Measurements from ENCODE around the gene COMP.

COMP gene

GRCh38 chr19:18745931-18746330 lies 45.2 kb downstream of the COMP start:
- no peak overlapping the region for H3K27ac ChIP-seq (ENCODE audit: low read length)
- no peak overlapping the region for H3K9ac ChIP-seq (ENCODE audit: low read length)
- H3K4me3 ChIP-seq (ENCODE audit: low read length): no peak overlapping the region
- peaks cover 9% of the 10 kb centered on the region for H3K4me1 ChIP-seq (ENCODE audit: control insufficient read depth, low read depth, low read length)
- H3K9me3 ChIP-seq (ENCODE audit: control insufficient read depth, low read depth, low read length): no peaks in the 10 kb centered on the region
- H3K27me3 ChIP-seq (ENCODE audit: control insufficient read depth, insufficient read depth, low read length): no peaks in the 10 kb centered on the region
- H3K36me3 ChIP-seq (ENCODE audit: control insufficient read depth, low read depth, low read length): no peaks in the 10 kb centered on the region

- H3K9ac ChIP-seq (ENCODE audit: low read length): no peak overlapping the region
- no peaks in the 10 kb centered on the region for H3K36me3 ChIP-seq (ENCODE audit: control insufficient read depth, low read depth, low read length)
- H3K27ac ChIP-seq (ENCODE audit: low read length): no peak overlapping the region
- no peaks in the 10 kb centered on the region for H3K9me3 ChIP-seq (ENCODE audit: control insufficient read depth, low read depth, low read length)
- no peaks in the 10 kb centered on the region for H3K27me3 ChIP-seq (ENCODE audit: control insufficient read depth, insufficient read depth, low read length)
- no peak overlapping the region for H3K4me3 ChIP-seq (ENCODE audit: low read length)
- peaks cover 9% of the 10 kb centered on the region for H3K4me1 ChIP-seq (ENCODE audit: control insufficient read depth, low read depth, low read length)
Observed at GRCh38 chr19:18745012-18745735, 45.9 kb downstream of the COMP start.

GRCh38 chr19:18743784-18744418 lies 47.2 kb downstream of the COMP start:
- H3K27me3 ChIP-seq (ENCODE audit: control insufficient read depth, insufficient read depth, low read length): no peaks in the 10 kb centered on the region
- no peaks in the 10 kb centered on the region for H3K36me3 ChIP-seq (ENCODE audit: control insufficient read depth, low read depth, low read length)
- no peaks in the 10 kb centered on the region for H3K9me3 ChIP-seq (ENCODE audit: control insufficient read depth, low read depth, low read length)
- H3K4me1 ChIP-seq (ENCODE audit: control insufficient read depth, low read depth, low read length): no peaks in the 10 kb centered on the region
- no peak overlapping the region for H3K4me3 ChIP-seq (ENCODE audit: low read length)
- H3K27ac ChIP-seq (ENCODE audit: low read length): no peak overlapping the region
- H3K9ac ChIP-seq (ENCODE audit: low read length): no peak overlapping the region

- Histone ChIP-seq H3K9ac (ENCODE audit: low read length) (no peak overlapping the region), H3K36me3 (ENCODE audit: control insufficient read depth, low read depth, low read length) (no peaks in the 10 kb centered on the region), H3K9me3 (ENCODE audit: control insufficient read depth, low read depth, low read length) (no peaks in the 10 kb centered on the region), H3K4me1 (ENCODE audit: control insufficient read depth, low read depth, low read length) (no peaks in the 10 kb centered on the region), H3K27ac (ENCODE audit: low read length) (no peak overlapping the region), H3K4me3 (ENCODE audit: low read length) (no peak overlapping the region), H3K27me3 (ENCODE audit: control insufficient read depth, insufficient read depth, low read length) (no peaks in the 10 kb centered on the region)
Observed at GRCh38 chr19:18742838-18743783, 48.0 kb downstream of the COMP start.

GRCh38 chr19:18742324-18742723 lies 48.8 kb downstream of the COMP start:
- H3K4me1 ChIP-seq (ENCODE audit: control insufficient read depth, low read depth, low read length): no peaks in the 10 kb centered on the region
- H3K4me3 ChIP-seq (ENCODE audit: low read length): no peak overlapping the region
- H3K27ac ChIP-seq (ENCODE audit: low read length): no peak overlapping the region
- H3K9me3 ChIP-seq (ENCODE audit: control insufficient read depth, low read depth, low read length): no peaks in the 10 kb centered on the region
- H3K9ac ChIP-seq (ENCODE audit: low read length): no peak overlapping the region
- H3K27me3 ChIP-seq (ENCODE audit: control insufficient read depth, insufficient read depth, low read length): no peaks in the 10 kb centered on the region
- H3K36me3 ChIP-seq (ENCODE audit: control insufficient read depth, low read depth, low read length): no peaks in the 10 kb centered on the region

- H3K27ac ChIP-seq (ENCODE audit: low read length): no peak overlapping the region
- no peak overlapping the region for H3K4me3 ChIP-seq (ENCODE audit: low read length)
- no peaks in the 10 kb centered on the region for H3K4me1 ChIP-seq (ENCODE audit: control insufficient read depth, low read depth, low read length)
- no peaks in the 10 kb centered on the region for H3K27me3 ChIP-seq (ENCODE audit: control insufficient read depth, insufficient read depth, low read length)
- H3K9me3 ChIP-seq (ENCODE audit: control insufficient read depth, low read depth, low read length): no peaks in the 10 kb centered on the region
- H3K36me3 ChIP-seq (ENCODE audit: control insufficient read depth, low read depth, low read length): no peaks in the 10 kb centered on the region
- H3K9ac ChIP-seq (ENCODE audit: low read length): no peak overlapping the region
Observed at GRCh38 chr19:18741124-18742121, 49.7 kb downstream of the COMP start.

GRCh38 chr19:18738961-18739690 lies 52.0 kb downstream of the COMP start:
- H3K4me1 ChIP-seq (ENCODE audit: control insufficient read depth, low read depth, low read length): no peaks in the 10 kb centered on the region
- no peaks in the 10 kb centered on the region for H3K27me3 ChIP-seq (ENCODE audit: control insufficient read depth, insufficient read depth, low read length)
- no peak overlapping the region for H3K27ac ChIP-seq (ENCODE audit: low read length)
- H3K9ac ChIP-seq (ENCODE audit: low read length): no peak overlapping the region
- H3K36me3 ChIP-seq (ENCODE audit: control insufficient read depth, low read depth, low read length): no peaks in the 10 kb centered on the region
- H3K9me3 ChIP-seq (ENCODE audit: control insufficient read depth, low read depth, low read length): no peaks in the 10 kb centered on the region
- no peak overlapping the region for H3K4me3 ChIP-seq (ENCODE audit: low read length)

- Histone ChIP-seq H3K9me3 (ENCODE audit: control insufficient read depth, low read depth, low read length) (no peaks in the 10 kb centered on the region), H3K4me3 (ENCODE audit: low read length) (no peak overlapping the region), H3K27me3 (ENCODE audit: control insufficient read depth, insufficient read depth, low read length) (no peaks in the 10 kb centered on the region), H3K36me3 (ENCODE audit: control insufficient read depth, low read depth, low read length) (no peaks in the 10 kb centered on the region), H3K9ac (ENCODE audit: low read length) (no peak overlapping the region), H3K4me1 (ENCODE audit: control insufficient read depth, low read depth, low read length) (no peaks in the 10 kb centered on the region), H3K27ac (ENCODE audit: low read length) (no peak overlapping the region)
Observed at GRCh38 chr19:18737954-18738351, 53.2 kb downstream of the COMP start.

- Histone ChIP-seq H3K4me3 (ENCODE audit: low read length) (no peak overlapping the region), H3K9me3 (ENCODE audit: control insufficient read depth, low read depth, low read length) (no peaks in the 10 kb centered on the region), H3K9ac (ENCODE audit: low read length) (no peak overlapping the region), H3K27ac (ENCODE audit: low read length) (no peak overlapping the region), H3K36me3 (ENCODE audit: control insufficient read depth, low read depth, low read length) (no peaks in the 10 kb centered on the region), H3K27me3 (ENCODE audit: control insufficient read depth, insufficient read depth, low read length) (no peaks in the 10 kb centered on the region), H3K4me1 (ENCODE audit: control insufficient read depth, low read depth, low read length) (no peaks in the 10 kb centered on the region)
Observed at GRCh38 chr19:18737337-18737953, 53.7 kb downstream of the COMP start.

All from iPS-18a (cell line).